WTC11 (cell line): ENCODE data around the gene TUBGCP4. TPM values are rescaled to one million over a fixed set of nuclear protein-coding genes. Genes with fewer than 3 reads are reported as not detected.

ENCODE experiments used
- ATAC-seq: fragments of 200-7000 bp; cut with Tn5 transposase; 2 replicates; pipeline ENCODE4 v1.10.0; 2021; ENCODE audit warnings: mild to moderate bottlenecking, moderate library complexity
- CTCF ChIA-PET: fragments of 300-600 bp; sonication (Branson Sonifier 250); formaldehyde crosslinking; loops from one replicate; lab custom pipeline; 2021; ENCODE audit warnings: antibody characterized with exemption; lab: Charles Lee
- POLR2A ChIA-PET: fragments of 350-600 bp; sonication (Branson Sonifier 250); formaldehyde crosslinking; loops from one replicate; lab custom pipeline; 2021; ENCODE audit warnings: antibody characterized with exemption; lab: Charles Lee
- DNase-seq: peaks from one replicate; pipeline ENCODE4 v3.0.0; 2021; ENCODE audit warnings: low spot score
- H3K27ac Mint-ChIP-seq: 2 replicates; pipeline ENCODE4 v1.8.0; 2021; ENCODE audit warnings: mixed read lengths
- H3K27me3 Mint-ChIP-seq: 2 replicates; pipeline ENCODE4 v1.8.0; 2021; ENCODE audit warnings: low read depth, mild to moderate bottlenecking, moderate library complexity, mixed read lengths
- H3K36me3 Mint-ChIP-seq: 2 replicates; pipeline ENCODE4 v1.8.0; 2021; ENCODE audit warnings: mixed read lengths
- H3K4me1 Mint-ChIP-seq: 2 replicates; pipeline ENCODE4 v1.8.0; 2022; ENCODE audit warnings: mixed read lengths
- H3K4me3 Mint-ChIP-seq: 2 replicates; pipeline ENCODE4 v1.8.0; 2021; ENCODE audit warnings: mild to moderate bottlenecking, moderate library complexity, mixed read lengths
- H3K9me3 Mint-ChIP-seq: 2 replicates; pipeline ENCODE4 v1.8.0; 2021; ENCODE audit warnings: mixed read lengths
- FOXP1 ChIP-seq: sonication (generic); formaldehyde crosslinking; IDR thresholded peaks from 2 replicates; pipeline ENCODE4 v1.8.0; 2022; ENCODE audit warnings: missing genetic modification reagents, mild to moderate bottlenecking, moderate library complexity, borderline replicate concordance
- TEAD4 ChIP-seq: sonication (generic); formaldehyde crosslinking; IDR thresholded peaks from 2 replicates; pipeline ENCODE4 v1.8.0; 2022; ENCODE audit warnings: mild to moderate bottlenecking, missing genetic modification reagents
- ZNF232 ChIP-seq: sonication (generic); formaldehyde crosslinking; IDR thresholded peaks from 2 replicates; pipeline ENCODE4 v1.8.0; 2022; ENCODE audit warnings: mild to moderate bottlenecking, missing genetic modification reagents
- total RNA-seq: library from RNA; stranded (reverse); gene quantifications from 3 replicates; pipeline ENCODE4 v1.2.3, GENCODE V29; 2021
- TF ChIP-seq, protein P1 (sequence below): sonication (generic); formaldehyde crosslinking; IDR thresholded peaks from 2 replicates; pipeline ENCODE4 v1.8.1; 2023; ENCODE audit warnings: mild to moderate bottlenecking, missing genetic modification reagents
- TF ChIP-seq, protein P2 (sequence below): sonication (generic); formaldehyde crosslinking; IDR thresholded peaks from 2 replicates; pipeline ENCODE4 v1.8.1; 2022; ENCODE audit warnings: missing genetic modification reagents, borderline replicate concordance
- TF ChIP-seq, protein P3 (sequence below): sonication (generic); formaldehyde crosslinking; IDR thresholded peaks from 2 replicates; pipeline ENCODE4 v1.8.0; 2022; ENCODE audit warnings: mild to moderate bottlenecking, missing genetic modification reagents
- TF ChIP-seq, protein P4 (sequence below): sonication (generic); formaldehyde crosslinking; IDR thresholded peaks from 2 replicates; pipeline ENCODE4 v1.8.0; 2023; ENCODE audit warnings: mild to moderate bottlenecking, missing genetic modification reagents
- TF ChIP-seq, protein P5 (sequence below): sonication (generic); formaldehyde crosslinking; IDR thresholded peaks from 2 replicates; pipeline ENCODE4 v1.8.0; 2022; ENCODE audit warnings: mild to moderate bottlenecking, missing genetic modification reagents
- TF ChIP-seq, protein P6 (sequence below): fragments of 250-450 bp; sonication (Bioruptor Pico); IDR thresholded peaks from 2 replicates; pipeline ENCODE4 v1.9.0; 2021; ENCODE audit warnings: mild to moderate bottlenecking
- TF ChIP-seq, protein P7 (sequence below): fragments of 250-450 bp; sonication (Bioruptor Pico); IDR thresholded peaks from 2 replicates; pipeline ENCODE4 v1.9.0; 2021; ENCODE audit warnings: mild to moderate bottlenecking, borderline replicate concordance

TUBGCP4 gene
- total RNA-seq, 1 experiment from 2014 or later: 22.5 TPM

DNA sequence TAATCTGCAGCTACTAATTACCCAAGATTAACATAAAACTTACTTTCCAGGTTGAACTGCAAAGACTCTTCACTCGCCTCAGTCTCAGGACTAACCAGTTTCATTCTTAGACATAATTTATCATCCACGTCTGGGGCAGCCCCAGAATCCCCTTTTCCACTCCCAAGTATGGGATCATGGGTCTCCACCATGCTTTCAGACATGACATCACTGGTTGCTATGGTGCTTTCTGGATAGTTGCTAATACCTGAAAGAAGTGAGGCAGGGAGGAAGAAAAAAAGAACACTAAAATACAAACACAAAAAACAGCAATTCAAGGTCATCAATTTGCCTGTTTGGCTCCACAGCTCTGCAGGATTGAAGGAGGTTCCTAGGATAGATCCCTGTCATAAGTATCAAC is 75.4 kb downstream of the TUBGCP4 start (continued):
- TF ChIP-seq, protein P1, sequence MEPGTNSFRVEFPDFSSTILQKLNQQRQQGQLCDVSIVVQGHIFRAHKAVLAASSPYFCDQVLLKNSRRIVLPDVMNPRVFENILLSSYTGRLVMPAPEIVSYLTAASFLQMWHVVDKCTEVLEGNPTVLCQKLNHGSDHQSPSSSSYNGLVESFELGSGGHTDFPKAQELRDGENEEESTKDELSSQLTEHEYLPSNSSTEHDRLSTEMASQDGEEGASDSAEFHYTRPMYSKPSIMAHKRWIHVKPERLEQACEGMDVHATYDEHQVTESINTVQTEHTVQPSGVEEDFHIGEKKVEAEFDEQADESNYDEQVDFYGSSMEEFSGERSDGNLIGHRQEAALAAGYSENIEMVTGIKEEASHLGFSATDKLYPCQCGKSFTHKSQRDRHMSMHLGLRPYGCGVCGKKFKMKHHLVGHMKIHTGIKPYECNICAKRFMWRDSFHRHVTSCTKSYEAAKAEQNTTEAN: no peak
- TF ChIP-seq, protein P2, sequence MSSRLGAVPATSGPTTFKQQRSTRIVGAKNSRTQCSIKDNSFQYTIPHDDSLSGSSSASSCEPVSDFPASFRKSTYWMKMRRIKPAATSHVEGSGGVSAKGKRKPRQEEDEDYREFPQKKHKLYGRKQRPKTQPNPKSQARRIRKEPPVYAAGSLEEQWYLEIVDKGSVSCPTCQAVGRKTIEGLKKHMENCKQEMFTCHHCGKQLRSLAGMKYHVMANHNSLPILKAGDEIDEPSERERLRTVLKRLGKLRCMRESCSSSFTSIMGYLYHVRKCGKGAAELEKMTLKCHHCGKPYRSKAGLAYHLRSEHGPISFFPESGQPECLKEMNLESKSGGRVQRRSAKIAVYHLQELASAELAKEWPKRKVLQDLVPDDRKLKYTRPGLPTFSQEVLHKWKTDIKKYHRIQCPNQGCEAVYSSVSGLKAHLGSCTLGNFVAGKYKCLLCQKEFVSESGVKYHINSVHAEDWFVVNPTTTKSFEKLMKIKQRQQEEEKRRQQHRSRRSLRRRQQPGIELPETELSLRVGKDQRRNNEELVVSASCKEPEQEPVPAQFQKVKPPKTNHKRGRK: no peak
- TF ChIP-seq, protein P3, sequence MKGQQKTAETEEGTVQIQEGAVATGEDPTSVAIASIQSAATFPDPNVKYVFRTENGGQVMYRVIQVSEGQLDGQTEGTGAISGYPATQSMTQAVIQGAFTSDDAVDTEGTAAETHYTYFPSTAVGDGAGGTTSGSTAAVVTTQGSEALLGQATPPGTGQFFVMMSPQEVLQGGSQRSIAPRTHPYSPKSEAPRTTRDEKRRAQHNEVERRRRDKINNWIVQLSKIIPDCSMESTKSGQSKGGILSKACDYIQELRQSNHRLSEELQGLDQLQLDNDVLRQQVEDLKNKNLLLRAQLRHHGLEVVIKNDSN (CRISPR knock-in tag): no peak

DNA sequence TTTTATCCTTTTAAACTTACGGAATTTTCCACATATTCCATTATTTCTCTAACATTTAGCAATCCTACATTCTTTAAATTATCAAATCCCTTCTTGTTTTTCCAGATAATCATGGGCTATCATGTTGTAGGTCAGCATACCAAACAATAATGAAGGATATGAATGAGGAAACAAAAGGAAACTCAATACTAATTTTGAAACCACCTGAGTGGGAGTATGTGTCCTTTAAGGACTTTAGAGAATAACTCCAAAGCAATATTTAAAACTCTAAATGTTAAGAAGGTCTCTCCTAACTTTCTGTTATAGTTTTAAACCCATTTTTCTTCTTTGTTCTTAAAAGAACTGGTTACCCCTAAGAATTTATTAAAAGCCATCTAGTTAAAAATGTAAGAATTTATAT is 79.1 kb downstream of the TUBGCP4 start:
- Mint-ChIP-seq H3K27me3 (no peaks in the 10 kb centered on the region), H3K4me3 (no peak overlapping the region), H3K36me3 (peaks cover 39% of the 10 kb centered on the region), H3K9me3 (no peaks in the 10 kb centered on the region), H3K4me1 (no peaks in the 10 kb centered on the region)
- no peak for ATAC-seq
- DNase-seq: no peak
- POLR2A ChIA-PET: no interaction called here
- CTCF ChIA-PET: no interaction called here
- TF ChIP-seq, protein P4, sequence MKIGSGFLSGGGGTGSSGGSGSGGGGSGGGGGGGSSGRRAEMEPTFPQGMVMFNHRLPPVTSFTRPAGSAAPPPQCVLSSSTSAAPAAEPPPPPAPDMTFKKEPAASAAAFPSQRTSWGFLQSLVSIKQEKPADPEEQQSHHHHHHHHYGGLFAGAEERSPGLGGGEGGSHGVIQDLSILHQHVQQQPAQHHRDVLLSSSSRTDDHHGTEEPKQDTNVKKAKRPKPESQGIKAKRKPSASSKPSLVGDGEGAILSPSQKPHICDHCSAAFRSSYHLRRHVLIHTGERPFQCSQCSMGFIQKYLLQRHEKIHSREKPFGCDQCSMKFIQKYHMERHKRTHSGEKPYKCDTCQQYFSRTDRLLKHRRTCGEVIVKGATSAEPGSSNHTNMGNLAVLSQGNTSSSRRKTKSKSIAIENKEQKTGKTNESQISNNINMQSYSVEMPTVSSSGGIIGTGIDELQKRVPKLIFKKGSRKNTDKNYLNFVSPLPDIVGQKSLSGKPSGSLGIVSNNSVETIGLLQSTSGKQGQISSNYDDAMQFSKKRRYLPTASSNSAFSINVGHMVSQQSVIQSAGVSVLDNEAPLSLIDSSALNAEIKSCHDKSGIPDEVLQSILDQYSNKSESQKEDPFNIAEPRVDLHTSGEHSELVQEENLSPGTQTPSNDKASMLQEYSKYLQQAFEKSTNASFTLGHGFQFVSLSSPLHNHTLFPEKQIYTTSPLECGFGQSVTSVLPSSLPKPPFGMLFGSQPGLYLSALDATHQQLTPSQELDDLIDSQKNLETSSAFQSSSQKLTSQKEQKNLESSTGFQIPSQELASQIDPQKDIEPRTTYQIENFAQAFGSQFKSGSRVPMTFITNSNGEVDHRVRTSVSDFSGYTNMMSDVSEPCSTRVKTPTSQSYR (CRISPR knock-in tag): no peak
- TF ChIP-seq, protein P5, sequence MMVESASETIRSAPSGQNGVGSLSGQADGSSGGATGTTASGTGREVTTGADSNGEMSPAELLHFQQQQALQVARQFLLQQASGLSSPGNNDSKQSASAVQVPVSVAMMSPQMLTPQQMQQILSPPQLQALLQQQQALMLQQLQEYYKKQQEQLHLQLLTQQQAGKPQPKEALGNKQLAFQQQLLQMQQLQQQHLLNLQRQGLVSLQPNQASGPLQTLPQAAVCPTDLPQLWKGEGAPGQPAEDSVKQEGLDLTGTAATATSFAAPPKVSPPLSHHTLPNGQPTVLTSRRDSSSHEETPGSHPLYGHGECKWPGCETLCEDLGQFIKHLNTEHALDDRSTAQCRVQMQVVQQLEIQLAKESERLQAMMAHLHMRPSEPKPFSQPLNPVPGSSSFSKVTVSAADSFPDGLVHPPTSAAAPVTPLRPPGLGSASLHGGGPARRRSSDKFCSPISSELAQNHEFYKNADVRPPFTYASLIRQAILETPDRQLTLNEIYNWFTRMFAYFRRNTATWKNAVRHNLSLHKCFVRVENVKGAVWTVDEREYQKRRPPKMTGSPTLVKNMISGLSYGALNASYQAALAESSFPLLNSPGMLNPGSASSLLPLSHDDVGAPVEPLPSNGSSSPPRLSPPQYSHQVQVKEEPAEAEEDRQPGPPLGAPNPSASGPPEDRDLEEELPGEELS: no peak
- TF ChIP-seq, protein P6, sequence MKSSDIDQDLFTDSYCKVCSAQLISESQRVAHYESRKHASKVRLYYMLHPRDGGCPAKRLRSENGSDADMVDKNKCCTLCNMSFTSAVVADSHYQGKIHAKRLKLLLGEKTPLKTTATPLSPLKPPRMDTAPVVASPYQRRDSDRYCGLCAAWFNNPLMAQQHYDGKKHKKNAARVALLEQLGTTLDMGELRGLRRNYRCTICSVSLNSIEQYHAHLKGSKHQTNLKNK (CRISPR knock-in tag): no peak
- TF ChIP-seq, protein P3 (CRISPR knock-in tag): no peak
- TF ChIP-seq TEAD4 (CRISPR knock-in tag) (no peak), FOXP1 (no peak), ZNF232 (CRISPR knock-in tag) (no peak)
- TF ChIP-seq, protein P7, sequence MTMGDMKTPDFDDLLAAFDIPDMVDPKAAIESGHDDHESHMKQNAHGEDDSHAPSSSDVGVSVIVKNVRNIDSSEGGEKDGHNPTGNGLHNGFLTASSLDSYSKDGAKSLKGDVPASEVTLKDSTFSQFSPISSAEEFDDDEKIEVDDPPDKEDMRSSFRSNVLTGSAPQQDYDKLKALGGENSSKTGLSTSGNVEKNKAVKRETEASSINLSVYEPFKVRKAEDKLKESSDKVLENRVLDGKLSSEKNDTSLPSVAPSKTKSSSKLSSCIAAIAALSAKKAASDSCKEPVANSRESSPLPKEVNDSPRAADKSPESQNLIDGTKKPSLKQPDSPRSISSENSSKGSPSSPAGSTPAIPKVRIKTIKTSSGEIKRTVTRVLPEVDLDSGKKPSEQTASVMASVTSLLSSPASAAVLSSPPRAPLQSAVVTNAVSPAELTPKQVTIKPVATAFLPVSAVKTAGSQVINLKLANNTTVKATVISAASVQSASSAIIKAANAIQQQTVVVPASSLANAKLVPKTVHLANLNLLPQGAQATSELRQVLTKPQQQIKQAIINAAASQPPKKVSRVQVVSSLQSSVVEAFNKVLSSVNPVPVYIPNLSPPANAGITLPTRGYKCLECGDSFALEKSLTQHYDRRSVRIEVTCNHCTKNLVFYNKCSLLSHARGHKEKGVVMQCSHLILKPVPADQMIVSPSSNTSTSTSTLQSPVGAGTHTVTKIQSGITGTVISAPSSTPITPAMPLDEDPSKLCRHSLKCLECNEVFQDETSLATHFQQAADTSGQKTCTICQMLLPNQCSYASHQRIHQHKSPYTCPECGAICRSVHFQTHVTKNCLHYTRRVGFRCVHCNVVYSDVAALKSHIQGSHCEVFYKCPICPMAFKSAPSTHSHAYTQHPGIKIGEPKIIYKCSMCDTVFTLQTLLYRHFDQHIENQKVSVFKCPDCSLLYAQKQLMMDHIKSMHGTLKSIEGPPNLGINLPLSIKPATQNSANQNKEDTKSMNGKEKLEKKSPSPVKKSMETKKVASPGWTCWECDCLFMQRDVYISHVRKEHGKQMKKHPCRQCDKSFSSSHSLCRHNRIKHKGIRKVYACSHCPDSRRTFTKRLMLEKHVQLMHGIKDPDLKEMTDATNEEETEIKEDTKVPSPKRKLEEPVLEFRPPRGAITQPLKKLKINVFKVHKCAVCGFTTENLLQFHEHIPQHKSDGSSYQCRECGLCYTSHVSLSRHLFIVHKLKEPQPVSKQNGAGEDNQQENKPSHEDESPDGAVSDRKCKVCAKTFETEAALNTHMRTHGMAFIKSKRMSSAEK: no peak
- TF ChIP-seq, all 79 proteins: peak for 0
- H3K27ac Mint-ChIP-seq: no peak overlapping the region

Other genes with a start within 250 kb of the TUBGCP4 start
- gene TMEM62, start 237.5 kb upstream of the TUBGCP4 start, total RNA-seq: 4.6 to 5.6 TPM (median 5.0 TPM) in 3 replicates
- 19.1 to 22.0 TPM (median 20.4 TPM) in 3 replicates for gene CCNDBP1, start 185.7 kb upstream of the TUBGCP4 start, total RNA-seq
- not detected in 3 replicates for gene EPB42, start 150.1 kb upstream of the TUBGCP4 start, total RNA-seq
- not detected in 3 replicates for gene TGM5, start 104.2 kb upstream of the TUBGCP4 start, total RNA-seq
- gene TGM7, start 68.8 kb upstream of the TUBGCP4 start, total RNA-seq: not detected in 3 replicates
- gene LCMT2, start 40.5 kb upstream of the TUBGCP4 start, total RNA-seq: 7.6 to 10.6 TPM (median 9.6 TPM) in 3 replicates
- 39.7 to 41.7 TPM (median 41.6 TPM) in 3 replicates for gene ZSCAN29, start 58 bp upstream of the TUBGCP4 start, total RNA-seq
- 52.8 to 67.1 TPM (median 54.9 TPM) in 3 replicates for gene TP53BP1, start 122.1 kb downstream of the TUBGCP4 start, total RNA-seq
- gene MAP1A, start 146.5 kb downstream of the TUBGCP4 start, total RNA-seq: 1.1 to 2.2 TPM (median 1.1 TPM) in 3 replicates
- 34.4 to 41.7 TPM (median 41.3 TPM) in 3 replicates for gene PPIP5K1, start 219.1 kb downstream of the TUBGCP4 start, total RNA-seq
- gene CKMT1B, start 222.9 kb downstream of the TUBGCP4 start, total RNA-seq: 35.4 to 41.5 TPM (median 37.3 TPM) in 3 replicates
- gene STRC, start 247.7 kb downstream of the TUBGCP4 start, total RNA-seq: 1.1 to 1.7 TPM (median 1.1 TPM) in 3 replicates